Activated effector memory CD4-positive, alpha-beta T cell treated with anti-CD3 and anti-CD28 coated beads, Interleukin-2, amount 50 U/mL, for 16 hours (primary cell): ENCODE data around the gene SBF1.
A peak's percentile ranks its signal among the peaks of the same experiment; 100 is the strongest.

ENCODE experiments used
- DNase-seq: peaks from one replicate; pipeline ENCODE4 v3.0.0-alpha.2; 2020

The SBF1 gene

DNA sequence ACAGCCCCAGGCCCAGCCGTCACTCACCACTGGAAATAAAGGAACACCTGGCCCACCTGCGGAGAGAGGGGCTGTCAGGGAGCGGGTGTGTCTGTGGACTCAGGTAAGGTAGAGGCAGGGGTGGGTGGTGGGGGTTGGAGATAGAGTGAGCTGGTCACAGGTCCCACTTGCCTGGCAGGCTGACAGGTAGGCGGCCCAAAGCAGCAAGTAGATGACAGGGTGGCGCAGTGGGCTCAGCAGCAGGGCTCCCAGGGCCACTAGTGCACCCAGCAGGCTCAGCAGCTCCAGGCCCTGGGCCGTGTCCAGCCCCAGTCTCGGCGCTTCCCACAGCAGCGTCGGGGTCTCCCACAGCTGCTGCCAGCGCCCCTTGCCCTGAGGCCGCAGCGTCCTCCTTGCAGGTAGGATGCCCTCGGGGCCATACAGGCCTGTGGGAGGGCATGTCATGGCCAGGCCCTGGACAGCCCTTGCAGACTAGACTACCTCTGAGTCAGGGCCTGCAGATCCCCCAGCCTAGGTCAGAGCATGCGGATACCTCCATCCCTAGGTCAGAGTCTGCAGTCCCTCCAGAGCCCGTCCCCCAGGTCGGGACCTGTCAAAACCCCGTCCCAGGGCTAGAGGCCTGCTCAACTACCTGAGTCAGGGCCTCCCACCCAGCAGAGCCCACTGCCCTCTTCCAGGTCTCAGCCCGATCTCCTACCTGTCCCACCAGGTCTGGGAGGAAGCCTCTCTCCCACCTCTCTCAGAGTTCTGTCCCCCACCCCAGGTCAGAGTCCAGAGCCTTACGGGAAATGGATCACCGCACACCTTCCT lies 32.0 kb upstream of the SBF1 start:
- DNase-seq: no peak

DNA sequence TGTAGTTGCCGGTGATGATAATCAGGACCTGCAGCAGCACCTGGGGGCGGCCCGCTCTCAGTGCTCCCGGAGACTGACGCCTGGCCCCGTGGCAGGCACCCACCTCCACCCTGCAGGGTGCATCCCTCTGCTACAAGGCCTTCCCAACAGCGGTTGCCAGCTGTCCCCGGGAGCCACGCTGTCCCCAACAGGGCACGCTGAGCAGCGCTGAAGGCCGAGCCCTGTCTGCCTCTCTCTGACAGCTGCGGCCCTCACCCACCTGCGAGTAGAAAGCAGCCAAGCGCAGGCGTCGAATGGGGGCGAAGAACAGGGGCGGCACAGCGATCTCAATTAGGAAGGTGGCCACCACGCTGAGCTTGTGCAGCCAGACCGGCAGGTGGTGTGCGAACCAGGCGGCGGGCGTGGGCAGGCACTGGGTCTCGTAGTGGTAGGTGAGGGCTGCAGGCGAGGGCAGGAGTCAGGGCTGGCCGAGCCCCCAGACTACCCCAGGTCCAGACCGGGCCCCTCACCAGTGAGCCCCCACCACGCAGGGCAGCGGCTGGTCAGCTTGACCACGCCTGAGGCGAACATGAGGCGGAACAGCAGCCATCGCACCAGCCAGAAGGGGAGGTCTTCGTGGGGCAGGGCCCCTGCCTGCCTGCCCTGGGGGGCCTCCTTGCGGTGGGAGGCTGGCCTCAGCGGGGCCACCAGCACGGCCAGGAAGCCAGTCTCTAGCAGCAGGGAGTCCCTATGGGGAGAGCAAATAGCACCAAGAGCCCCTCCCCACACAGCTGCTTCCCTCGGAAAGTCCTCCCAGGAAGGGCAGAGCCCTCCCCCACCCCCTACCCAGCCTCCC lies 31.2 kb upstream of the SBF1 start:
- no peak for DNase-seq

DNA sequence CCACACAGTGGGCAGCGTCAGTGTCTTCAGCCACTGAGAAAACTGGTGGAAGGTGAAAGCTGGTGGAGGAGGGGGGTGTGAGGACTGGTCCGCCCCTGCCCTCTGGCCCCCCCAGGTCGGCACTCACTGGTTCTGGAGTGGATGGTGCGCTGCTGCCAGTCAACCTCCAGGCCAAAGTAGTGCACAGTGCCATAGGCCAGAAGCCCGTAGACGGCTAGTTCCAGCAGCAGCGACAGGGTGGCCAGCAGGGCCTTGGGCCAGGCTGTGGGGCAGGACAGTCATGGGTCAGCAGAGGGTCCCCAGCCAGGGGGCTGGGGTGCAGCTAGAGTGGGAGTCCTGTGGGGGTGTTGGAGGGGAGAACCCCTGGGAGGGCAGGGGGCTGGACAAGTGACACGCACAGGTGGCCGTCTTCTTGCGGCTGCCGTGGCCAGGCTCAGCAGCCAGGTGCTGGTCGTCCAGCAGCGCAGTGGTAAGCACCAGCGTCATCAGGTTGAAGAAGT lies 30.5 kb upstream of the SBF1 start:
- no peak for DNase-seq

DNA sequence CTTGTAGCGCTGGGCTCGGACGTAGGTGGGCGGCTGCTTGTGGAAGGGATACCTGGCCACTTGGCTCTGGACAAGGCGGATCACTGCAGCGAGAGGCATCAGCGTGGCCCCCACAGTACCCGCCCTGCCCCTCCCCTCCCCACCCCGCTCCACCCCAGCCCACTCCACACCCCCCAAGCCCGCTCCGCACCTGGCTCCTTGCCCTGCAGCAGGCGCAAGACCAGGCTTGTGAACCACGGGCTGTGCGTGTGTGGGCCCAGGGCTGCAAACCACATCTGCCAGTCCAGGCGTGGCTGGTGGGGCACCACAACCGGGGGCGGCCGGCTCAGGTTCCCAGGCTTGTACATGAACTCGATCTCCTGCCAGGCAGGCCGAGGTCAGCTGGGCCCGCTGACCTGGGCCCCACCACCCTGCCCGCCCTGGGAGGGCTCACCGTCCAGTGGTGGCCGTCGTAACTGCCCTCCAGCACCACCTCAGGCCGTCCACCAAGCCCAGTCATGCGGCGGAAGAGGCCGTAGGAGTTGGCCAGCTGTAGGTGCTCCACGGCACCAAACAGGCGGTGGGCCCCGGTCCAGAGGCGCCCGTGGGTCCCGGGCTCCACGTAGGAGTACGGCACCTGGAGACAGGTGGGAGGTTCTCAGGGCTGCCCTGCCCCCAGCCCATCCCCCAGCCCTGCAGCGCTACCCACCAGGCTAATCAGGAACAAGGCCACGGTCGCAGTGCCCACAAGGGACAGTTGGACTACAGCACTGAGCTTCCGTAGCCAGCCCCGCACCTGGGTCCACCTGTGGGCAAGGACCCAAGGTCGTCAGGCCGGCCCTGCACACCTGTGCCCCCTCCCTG lies 29.8 kb upstream of the SBF1 start:
- DNase-seq: no peak

DNA sequence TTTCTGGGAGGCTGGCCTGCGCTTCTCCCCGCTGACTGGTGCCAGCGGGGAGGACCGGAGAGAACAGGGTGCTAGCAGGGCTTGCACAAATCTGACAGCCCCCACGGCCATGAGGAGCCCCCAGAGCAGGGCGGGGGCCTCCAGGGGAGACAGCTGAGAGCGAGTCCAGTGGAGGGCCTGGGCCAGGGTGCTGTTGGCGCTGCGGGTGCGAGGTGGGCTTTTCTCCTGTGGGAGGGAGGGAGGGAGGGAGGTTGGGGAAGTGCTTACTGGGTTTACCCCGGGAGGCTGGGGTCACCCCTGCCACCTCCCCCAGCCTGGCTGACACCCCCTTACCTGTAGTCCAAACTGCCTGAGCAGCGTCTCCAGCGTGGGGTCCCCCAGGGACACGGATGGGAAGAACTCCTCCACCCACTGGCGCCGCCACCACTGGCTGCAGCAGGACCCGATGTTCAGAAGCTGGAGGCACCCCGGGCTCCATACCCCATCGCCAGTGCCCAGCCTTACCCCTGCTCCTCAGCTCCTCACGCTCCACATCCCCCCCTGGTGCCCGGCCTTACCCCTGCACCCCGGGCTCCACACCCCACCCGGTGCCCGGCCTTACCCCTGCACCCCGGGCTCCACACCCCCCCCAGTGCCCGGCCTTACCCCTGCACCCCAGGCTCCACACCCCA lies 28.8 kb upstream of the SBF1 start:
- DNase-seq: no peak

DNA sequence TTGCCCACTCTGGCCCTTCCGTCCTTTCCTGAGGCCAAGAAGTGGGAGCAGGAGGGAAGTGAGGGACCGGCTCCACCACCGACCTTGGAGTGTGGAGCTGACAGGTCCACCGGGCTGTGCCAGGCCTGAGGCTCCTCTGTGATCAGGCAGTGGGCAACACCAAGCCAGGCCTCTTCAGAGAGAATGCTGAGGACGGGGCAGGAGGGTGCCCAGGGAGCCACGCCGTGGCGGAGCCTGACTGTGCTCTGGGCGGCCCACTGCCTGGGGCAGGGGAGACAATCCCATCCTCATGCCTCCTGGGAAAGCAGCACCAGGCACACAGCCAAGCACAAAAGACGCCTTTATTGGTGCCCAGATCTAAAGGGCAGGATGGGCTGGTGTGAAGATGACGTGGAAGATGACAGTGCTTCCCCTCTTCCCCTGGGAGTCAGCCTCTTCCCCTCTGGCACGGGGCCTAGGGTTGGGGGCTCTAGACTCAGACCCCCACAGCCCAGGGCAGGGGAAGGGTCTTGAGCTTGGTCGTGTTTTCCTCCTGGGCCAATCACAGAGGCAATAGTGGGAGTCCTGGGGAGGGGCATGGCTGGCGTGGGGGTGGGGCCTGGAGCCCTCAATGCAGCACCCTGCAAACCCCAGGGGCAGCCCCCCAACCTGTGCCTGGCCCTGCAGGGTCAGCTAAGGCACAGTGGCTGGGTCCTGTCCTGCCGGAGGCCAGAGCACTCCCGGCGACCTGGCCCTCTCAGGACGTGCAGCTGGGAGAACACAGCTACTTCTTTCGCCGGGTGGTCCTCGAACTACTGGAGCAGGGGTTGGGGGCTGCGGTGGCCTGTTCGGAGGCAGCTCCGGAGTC lies 28.0 kb upstream of the SBF1 start:
- DNase-seq: no peak

DNA sequence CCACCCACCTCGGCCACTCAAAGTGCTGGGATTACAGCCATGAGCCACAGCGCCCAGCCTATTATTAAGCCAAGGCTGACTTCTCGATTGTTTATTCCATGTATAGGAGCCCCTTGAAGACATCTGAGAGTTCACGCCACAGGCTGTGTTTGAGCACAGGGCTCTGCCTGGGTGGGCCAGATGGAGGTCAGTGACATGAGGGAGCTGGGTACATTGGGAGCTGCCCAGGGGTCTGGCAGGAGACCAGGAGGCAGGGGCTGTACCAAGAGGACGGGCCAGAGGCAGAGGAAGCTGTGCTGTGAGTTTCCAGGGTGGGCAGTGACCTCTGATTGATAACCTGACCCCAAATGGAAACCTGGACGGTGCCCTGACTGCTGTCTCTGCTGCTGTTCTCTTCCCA lies 27.3 kb upstream of the SBF1 start:
- no peak for DNase-seq

DNA sequence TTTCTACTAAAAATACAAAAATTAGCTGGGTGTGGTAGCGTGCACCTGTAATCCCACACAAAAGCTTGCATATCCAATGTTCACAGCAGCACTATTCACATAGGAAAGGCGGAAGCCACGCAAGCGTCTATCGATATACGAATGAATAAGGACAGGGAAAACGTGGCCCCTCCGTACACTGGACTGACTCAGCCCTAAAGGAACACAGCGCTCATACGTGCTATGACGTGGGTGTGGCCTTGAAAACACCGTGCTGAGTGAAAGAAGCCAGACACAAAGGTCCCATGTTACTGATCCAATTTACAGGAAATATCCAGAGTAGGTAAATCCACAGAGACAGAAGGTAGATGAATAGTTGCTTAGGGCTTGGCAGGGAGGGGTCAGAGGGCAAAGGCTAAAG lies 25.6 kb upstream of the SBF1 start:
- no peak for DNase-seq

DNA sequence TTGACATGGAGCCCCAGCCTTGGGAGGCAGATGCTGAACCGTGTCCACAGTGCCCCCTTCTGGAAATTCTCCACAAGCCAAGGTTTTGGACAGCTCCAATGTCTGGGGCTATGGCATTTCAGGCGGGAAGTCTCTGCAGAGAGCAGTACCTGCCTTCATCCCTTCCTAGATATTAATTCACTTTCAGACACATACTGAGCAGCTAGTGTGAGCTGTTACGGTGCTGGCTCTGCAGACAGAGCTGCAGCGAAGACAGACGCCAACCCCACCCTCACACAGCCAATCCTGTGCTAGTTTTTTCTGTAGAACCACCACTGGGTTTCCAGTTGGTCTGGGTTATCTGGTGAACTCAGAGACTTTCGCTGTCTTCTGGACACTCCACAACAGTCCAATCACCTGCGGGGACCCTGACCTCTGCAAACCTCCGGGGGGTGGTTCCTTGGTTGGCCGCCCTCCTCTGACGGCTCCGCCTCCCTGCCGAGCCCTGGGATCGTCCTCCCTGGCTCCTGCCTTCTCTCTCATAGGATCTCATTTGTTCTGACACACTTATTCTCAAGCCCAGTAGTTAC lies 23.6 kb upstream of the SBF1 start:
- peak; percentile 84 for DNase-seq

DNA sequence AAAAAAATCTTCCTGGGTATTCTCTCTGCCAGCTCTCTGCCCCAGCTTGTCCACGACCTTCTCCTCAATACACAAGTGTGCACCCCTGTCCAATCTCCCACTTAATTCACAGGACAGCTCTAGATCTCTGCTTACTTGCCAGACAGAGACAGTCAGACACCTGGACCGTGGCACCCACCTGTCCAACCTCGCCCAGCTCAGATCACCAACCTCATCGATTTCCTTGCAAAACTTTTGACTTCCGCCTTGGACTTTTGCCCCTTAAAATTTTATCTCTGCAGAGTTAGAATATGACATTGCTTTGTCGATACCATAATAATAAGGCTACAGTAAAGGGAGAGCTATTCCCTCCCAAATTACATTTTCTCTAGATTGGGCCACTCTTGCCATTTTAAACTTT lies 22.3 kb upstream of the SBF1 start:
- no peak for DNase-seq

DNA sequence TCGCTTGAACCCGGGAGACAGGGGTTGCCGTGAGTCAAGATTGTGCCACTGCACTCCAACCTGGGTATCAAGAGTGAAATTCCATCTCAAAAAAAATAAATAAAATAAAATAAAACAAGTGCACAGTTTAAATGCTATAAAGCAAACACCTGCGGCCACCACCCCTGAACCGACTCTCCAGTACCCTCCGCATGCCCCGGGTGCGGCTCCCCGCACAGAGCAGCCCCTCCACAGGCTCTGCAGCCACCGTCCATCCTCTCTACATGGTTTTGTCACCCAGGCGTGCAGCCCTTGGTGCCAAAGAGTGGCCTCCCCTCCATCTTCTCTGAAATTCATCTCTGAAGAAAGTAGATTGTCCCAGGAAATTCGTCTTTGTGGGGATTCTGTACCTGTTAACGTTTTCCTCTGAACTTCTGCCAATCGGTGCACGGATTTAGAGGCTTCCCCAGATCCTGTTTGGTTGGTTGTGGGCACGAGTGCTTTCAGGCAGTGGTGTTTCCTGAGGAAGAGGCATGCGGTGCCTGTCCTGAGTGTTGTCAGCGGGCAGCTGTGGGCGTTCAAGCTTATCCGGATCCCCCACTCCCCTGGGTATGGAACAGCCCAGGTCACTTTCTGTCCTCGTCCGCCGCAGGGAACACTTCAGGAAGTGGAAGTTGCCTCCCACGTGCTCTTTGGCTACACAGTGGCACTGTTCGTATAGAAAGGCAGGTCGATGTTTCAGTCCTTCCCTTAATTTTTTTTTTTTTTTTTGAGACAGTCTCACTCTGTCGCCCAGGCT lies 15.9 kb upstream of the SBF1 start:
- no peak for DNase-seq

DNA sequence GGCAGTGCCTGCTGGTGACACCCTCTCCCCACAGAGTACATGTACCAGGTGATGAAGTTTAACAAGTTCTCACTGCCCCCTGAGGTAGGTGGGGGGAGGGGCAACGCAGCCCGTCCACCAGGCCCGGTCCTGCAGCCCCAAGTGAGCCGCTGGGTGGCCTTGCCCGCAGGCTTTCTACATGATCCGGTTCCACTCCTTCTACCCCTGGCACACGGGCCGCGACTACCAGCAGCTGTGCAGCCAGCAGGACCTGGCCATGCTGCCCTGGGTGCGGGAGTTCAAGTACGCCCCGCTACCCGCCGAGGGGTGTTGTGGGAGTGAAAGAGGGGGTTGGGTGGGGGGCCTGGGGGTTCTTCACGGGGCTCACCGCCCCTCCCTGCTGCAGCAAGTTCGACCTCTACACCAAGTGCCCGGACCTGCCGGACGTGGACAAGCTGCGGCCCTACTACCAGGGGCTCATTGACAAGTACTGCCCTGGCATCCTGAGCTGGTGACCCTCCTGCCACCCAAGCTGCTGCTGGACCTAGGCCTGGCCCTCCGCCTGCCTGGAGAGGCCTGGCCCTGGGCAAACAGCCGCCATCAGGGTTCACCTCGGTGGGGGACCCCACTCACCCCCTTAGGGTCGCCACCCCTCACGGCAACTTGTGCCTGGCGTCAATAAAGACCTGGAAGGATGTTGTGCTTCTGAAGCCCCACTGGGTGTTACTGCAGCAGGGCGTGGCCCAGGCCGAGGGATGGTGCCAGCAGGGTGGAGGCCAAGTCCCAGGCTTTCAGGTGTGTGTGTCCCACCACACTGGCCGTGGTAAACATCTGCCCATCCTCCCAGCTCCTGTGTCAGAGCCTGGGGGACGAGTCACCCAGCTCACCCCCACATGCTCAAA lies 14.8 kb upstream of the SBF1 start:
- no peak for DNase-seq

DNA sequence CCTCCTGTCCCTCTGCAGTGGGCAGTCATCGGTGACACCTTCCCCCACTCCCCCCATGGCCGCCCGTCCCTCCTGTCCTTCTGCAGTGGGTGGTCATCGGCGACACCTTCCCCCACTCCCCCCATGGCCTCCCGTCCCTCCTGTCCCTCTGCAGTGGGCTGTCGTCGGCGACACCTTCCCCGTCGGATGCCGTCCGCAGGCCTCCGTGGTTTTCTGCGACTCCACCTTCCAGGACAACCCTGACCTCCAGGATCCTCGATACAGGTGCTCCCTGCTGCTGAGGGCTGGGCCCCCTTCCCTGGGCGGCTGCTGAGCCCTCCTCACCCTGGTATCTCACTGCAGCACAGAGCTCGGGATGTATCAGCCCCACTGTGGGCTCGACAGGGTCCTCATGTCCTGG lies 14.1 kb upstream of the SBF1 start:
- DNase-seq: no peak

DNA sequence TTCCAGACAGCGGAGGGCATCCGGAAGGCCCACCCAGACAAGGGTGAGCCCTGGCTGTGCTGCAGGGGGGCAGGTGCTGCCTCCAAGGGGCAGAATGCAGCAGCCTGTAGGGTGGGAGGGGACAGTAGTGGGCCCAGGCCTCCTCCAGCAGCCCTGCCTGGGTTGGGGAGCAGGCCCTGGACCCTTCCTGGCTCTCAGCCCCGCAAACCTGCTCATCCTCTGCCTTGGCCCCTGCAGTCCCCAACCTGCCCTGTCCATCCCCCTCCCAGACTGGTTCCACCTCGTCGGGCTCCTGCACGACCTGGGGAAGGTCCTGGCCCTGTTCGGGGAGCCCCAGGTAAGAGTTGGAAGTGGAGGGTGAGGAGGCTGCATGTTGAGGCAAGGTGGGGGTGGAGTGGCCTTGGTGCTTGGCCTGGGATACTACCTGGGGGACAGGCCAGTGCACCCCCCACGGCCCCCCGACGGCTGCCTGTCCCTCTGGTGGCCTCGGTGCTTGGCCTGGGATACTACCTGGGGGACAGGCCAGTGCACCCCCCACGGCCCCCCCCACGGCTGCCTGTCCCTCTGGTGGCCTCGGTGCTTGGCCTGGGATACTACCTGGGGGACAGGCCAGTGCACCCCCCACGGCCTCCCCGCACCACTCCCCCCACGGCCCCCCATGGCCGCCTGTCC lies 13.3 kb upstream of the SBF1 start:
- no peak for DNase-seq

DNA sequence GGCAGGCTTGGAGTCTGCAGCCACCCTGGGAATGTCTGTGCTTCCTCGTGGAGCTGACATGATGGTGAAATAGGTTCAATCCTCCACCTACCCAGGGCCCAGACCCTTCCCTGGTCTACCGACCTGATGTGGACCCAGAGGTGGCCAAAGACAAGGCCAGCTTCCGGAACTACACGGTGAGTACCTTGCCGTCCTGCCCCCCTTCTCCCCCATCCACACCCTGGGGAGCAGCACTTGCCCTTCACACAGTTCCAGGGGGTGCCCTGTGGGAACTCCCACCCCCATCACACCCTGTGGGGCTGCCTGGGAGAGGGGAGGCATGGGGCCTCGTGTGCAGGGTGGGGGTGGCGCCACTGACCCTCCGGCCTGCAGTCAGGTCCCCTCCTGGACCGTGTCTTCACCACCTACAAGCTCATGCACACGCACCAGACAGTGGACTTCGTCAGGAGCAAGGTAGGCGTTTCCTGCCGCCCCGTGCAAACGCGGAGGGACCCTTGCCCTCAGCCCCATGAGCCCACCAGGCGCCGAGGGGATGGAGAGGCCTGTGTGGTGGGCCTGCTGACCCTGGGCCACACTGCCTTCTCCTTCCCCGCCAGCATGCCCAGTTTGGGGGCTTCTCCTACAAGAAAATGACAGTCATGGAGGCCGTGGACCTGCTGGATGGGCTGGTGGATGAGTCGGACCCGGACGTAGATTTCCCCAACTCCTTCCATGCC lies 12.6 kb upstream of the SBF1 start:
- no peak for DNase-seq

DNA sequence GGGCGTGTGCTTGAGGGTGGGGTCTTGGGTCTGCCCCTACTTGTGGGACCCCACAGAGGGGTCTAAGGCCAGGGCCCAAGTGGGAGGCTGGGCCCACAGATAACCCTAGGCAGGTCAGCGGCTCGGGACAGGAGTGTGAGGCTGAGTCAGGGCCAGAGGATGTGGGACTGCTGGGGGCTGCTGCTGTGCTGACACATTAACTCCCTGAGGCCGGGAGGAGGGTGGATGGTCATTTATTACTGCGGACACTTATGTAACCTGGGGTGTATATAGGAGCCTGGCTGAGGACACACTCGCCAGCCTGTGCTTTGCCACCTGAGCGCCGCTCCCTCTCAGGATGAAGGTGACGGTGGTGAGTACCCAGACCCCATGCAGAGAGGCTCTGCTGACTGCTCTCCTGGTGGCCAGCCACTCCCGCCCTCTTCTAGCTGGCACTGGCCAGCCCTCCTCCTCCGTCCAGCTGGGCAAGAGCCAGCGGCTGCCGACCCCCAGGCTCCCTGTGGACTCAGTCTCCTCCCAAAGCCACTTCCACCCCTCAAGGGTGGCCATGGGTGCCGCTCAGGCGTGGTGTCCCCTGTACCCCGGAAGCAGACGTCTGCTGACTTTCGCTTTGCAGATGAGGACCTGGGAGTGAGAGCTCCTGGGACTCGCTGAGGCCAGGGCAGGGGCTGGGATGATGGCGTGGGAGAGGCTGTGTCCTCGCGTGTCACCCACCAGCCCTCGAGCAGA lies 11.9 kb upstream of the SBF1 start, which contains the start of gene MIOX:
Gene MIOX (plus strand): TSS at position 299 of the 729 bp plus-strand sequence. CDS start 39 bp downstream, at position 338.
- no peak for DNase-seq
